Fibroblast of lung (primary cell): ENCODE results near the gene PRXL2C. TPM values are rescaled to one million over a fixed set of nuclear protein-coding genes. Genes with fewer than 3 reads are reported as not detected.

ENCODE experiments used
- DNase-seq, 2 donors: peaks; one replicate each; pipeline versions ENCODE4 v3.0.0 to v3.0.0-alpha.2; 2010; ENCODE audit warnings: low read depth in 2 of 2
- H2AFZ ChIP-seq: 2 replicates; pipeline ENCODE4 v1.5.1; 2012; ENCODE audit warnings: low read length, control low read depth, inconsistent platforms
- H3K27ac ChIP-seq: 2 replicates; pipeline ENCODE4 v1.5.1; 2011; ENCODE audit warnings: low read length, control low read depth; ENCODE audit not compliant: insufficient read depth
- H3K27me3 ChIP-seq: 2 replicates; pipeline ENCODE4 v1.5.1; 2011; ENCODE audit warnings: mild to moderate bottlenecking, low read length; ENCODE audit not compliant: control insufficient read depth, insufficient read depth
- H3K36me3 ChIP-seq: 2 replicates; pipeline ENCODE4 v1.5.1; 2011; ENCODE audit warnings: low read length; ENCODE audit not compliant: control insufficient read depth, insufficient read depth
- H3K4me1 ChIP-seq: 2 replicates; pipeline ENCODE4 v1.5.1; 2011; ENCODE audit warnings: low read length; ENCODE audit not compliant: control insufficient read depth, insufficient read depth; ENCODE audit errors: extremely low read depth
- H3K4me2 ChIP-seq: 2 replicates; pipeline ENCODE4 v1.5.1; 2011; ENCODE audit warnings: low read length, control low read depth; ENCODE audit not compliant: insufficient read depth; ENCODE audit errors: extremely low read depth
- H3K4me3 ChIP-seq, 4 experiments: fragments of 200-600 bp in 1 of 4; sonication (generic) in 1 of 4; replicated peaks in 1 of 4; 2 replicates each; pipeline ENCODE4 v1.5.1; 2011 to 2016; ENCODE audit warnings: low read length in 4 of 4, low read depth in 3 of 4, mild to moderate bottlenecking in 3 of 4, control low read depth in 2 of 4, inconsistent platforms in 1 of 4, mixed read lengths in 1 of 4; ENCODE audit not compliant: insufficient read depth in 1 of 4; ENCODE audit errors: control extremely low read depth in 1 of 4
- H3K79me2 ChIP-seq: 2 replicates; pipeline ENCODE4 v1.5.1; 2012; ENCODE audit warnings: mild to moderate bottlenecking, low read length, inconsistent platforms; ENCODE audit not compliant: control insufficient read depth, insufficient read depth
- H3K9ac ChIP-seq: 2 replicates; pipeline ENCODE4 v1.5.1; 2011; ENCODE audit warnings: mild to moderate bottlenecking, low read length, control low read depth; ENCODE audit not compliant: insufficient read depth
- H3K9me3 ChIP-seq: 2 replicates; pipeline ENCODE4 v1.5.1; 2012; ENCODE audit warnings: low read depth, low read length; ENCODE audit not compliant: control insufficient read depth, insufficient read depth
- H4K20me1 ChIP-seq: 2 replicates; pipeline ENCODE4 v1.5.1; 2011; ENCODE audit warnings: low read length; ENCODE audit not compliant: control insufficient read depth, insufficient read depth; ENCODE audit errors: extremely low read depth
- EZH2 ChIP-seq: IDR thresholded peaks from 2 replicates; pipeline ENCODE4 v1.5.1; 2012; ENCODE audit warnings: low read length, control low read depth, mild to moderate bottlenecking; ENCODE audit errors: missing control alignments
- polyA plus RNA-seq, 2 donors: library from polyadenylated mRNA; depleted of rRNA in 1 of 2; stranded (reverse) in 1 of 2; unstranded in 1 of 2; fragments of >200 nt; gene quantifications; 2 replicates each; pipeline ENCODE4 v1.2.1, GENCODE V29; 2011 to 2012; ENCODE audit warnings: missing spikeins in 1 of 2
- total RNA-seq: library from RNA; depleted of rRNA; stranded (reverse); fragments of >200 nt; gene quantifications from 2 replicates; pipeline ENCODE4 v1.2.1, GENCODE V29; 2014
- TF ChIP-seq, protein P1 (sequence below), 2 donors: IDR thresholded peaks in 1 of 2; conservative IDR thresholded peaks in 1 of 2; 1 replicate in 1 of 2; 2 replicates in 1 of 2; pipeline ENCODE4 v1.5.1; 2011 to 2012; ENCODE audit warnings: low read length in 2 of 2, control low read depth in 1 of 2, inconsistent platforms in 1 of 2, low read depth in 1 of 2, mild to moderate bottlenecking in 1 of 2

PRXL2C gene
- total and polyA plus RNA-seq, 2 donors (not counting 1 experiment from before 2014, with no cell fraction given): 31.2 to 64.4 TPM

- no peak for TF ChIP-seq EZH2
- TF ChIP-seq, protein P1, sequence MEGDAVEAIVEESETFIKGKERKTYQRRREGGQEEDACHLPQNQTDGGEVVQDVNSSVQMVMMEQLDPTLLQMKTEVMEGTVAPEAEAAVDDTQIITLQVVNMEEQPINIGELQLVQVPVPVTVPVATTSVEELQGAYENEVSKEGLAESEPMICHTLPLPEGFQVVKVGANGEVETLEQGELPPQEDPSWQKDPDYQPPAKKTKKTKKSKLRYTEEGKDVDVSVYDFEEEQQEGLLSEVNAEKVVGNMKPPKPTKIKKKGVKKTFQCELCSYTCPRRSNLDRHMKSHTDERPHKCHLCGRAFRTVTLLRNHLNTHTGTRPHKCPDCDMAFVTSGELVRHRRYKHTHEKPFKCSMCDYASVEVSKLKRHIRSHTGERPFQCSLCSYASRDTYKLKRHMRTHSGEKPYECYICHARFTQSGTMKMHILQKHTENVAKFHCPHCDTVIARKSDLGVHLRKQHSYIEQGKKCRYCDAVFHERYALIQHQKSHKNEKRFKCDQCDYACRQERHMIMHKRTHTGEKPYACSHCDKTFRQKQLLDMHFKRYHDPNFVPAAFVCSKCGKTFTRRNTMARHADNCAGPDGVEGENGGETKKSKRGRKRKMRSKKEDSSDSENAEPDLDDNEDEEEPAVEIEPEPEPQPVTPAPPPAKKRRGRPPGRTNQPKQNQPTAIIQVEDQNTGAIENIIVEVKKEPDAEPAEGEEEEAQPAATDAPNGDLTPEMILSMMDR (conservative IDR thresholded peaks at IDR 0.05 in 1 of 2, IDR thresholded peaks at IDR 0.05 in 1 of 2; ENCODE audit: low read depth in 1 of 2, low read length in 2 of 2): no peak
- Histone ChIP-seq H3K4me1 (no peaks in the 10 kb centered on the region), H3K4me2 (no peak overlapping the region), H3K36me3 (no peaks in the 10 kb centered on the region), H3K27ac (no peak overlapping the region), H3K9me3 (no peaks in the 10 kb centered on the region), H2AFZ (no peak overlapping the region), H3K27me3 (no peaks in the 10 kb centered on the region), H3K79me2 (no peaks in the 10 kb centered on the region), H3K4me3 (no peak overlapping the region), H4K20me1 (no peaks in the 10 kb centered on the region), H3K9ac (no peak overlapping the region)
- DNase-seq: peak in 1 of 2 donors; percentile 45
Measured at GRCh38 chr9:96663506-96664120, 8.5 kb upstream of the PRXL2C start.

GRCh38 chr9:96661711-96662110 is 6.6 kb upstream of the PRXL2C start:
- H3K4me1 ChIP-seq: no peaks in the 10 kb centered on the region
- no peaks in the 10 kb centered on the region for H3K9me3 ChIP-seq
- no peaks in the 10 kb centered on the region for H4K20me1 ChIP-seq
- H3K4me3 ChIP-seq: no peak overlapping the region
- no peak overlapping the region for H3K4me2 ChIP-seq
- no peak for TF ChIP-seq EZH2
- TF ChIP-seq, protein P1 (conservative IDR thresholded peaks at IDR 0.05 in 1 of 2, IDR thresholded peaks at IDR 0.05 in 1 of 2; ENCODE audit: low read depth in 1 of 2, low read length in 2 of 2): no peak
- no peak overlapping the region for H2AFZ ChIP-seq
- no peak overlapping the region for H3K27ac ChIP-seq
- no peaks in the 10 kb centered on the region for H3K79me2 ChIP-seq
- no peaks in the 10 kb centered on the region for H3K36me3 ChIP-seq
- H3K9ac ChIP-seq: no peak overlapping the region
- no peaks in the 10 kb centered on the region for H3K27me3 ChIP-seq
- DNase-seq: peak; percentile 7 to 78

DNA sequence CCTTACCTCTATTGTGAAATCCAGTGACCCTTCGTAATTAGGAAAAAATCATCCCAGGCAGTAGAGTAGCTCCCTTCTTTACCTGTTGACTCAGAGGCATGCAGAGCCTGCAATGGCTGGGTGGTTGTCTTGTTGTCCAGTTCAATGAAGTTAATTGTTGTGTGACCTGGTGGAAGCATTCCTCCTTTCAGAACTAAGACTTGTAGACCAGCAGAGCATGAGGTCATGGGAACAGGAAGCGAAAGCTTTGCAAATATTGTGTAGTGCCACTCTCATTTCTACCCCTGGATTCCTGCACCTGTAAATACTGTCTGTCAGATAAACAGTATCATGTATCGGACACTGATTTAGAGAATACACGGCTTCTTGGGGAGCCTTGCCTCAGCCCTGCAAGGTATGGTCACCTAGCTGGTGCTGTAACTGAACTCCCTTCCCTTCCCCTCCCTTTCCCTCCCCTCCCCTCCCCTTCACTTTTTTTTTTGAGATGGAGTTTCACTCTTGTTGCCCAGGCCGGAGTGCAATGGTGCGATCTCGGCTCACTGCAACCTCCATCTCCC is 5.7 kb upstream of the PRXL2C start:
- Histone ChIP-seq H3K9ac (no peak overlapping the region), H3K27ac (no peak overlapping the region), H3K27me3 (no peaks in the 10 kb centered on the region), H3K4me1 (no peaks in the 10 kb centered on the region), H3K36me3 (no peaks in the 10 kb centered on the region), H3K4me3 (no peak overlapping the region), H3K79me2 (no peaks in the 10 kb centered on the region), H2AFZ (no peak overlapping the region), H3K9me3 (no peaks in the 10 kb centered on the region), H4K20me1 (no peaks in the 10 kb centered on the region), H3K4me2 (no peak overlapping the region)
- no peak for DNase-seq
- TF ChIP-seq EZH2: no peak
- TF ChIP-seq, protein P1 (conservative IDR thresholded peaks at IDR 0.05 in 1 of 2, IDR thresholded peaks at IDR 0.05 in 1 of 2; ENCODE audit: low read depth in 1 of 2, low read length in 2 of 2): no peak
